K562 (cell line): ENCODE measurements around the gene LTBP2. TPM values are rescaled to one million over a fixed set of nuclear protein-coding genes. Genes with fewer than 3 reads are reported as not detected.

Experiments used
- DMBX1 ChIP-seq: fragments of 250-450 bp; sonication (Bioruptor Pico); IDR thresholded peaks from 2 replicates; pipeline ENCODE4 v1.8.0; 2022; ENCODE audit warnings: inconsistent platforms, mild to moderate bottlenecking, moderate library complexity, borderline replicate concordance
- FOXA3 ChIP-seq, 2 experiments: fragments of 450-650 bp in 1 of 2; sonication (generic) in 1 of 2; formaldehyde crosslinking; IDR thresholded peaks in 1 of 2; conservative IDR thresholded peaks in 1 of 2; 2 replicates each; pipeline versions ENCODE4 v1.4.0 to v1.8.0; 2020 to 2022; ENCODE audit warnings: mild to moderate bottlenecking in 2 of 2, missing genetic modification reagents in 1 of 2
- JUND ChIP-seq, 2 experiments: IDR thresholded peaks; 2 replicates in 1 of 2; 3 replicates in 1 of 2; pipeline ENCODE4 v1.6.1; 2011; ENCODE audit warnings: borderline replicate concordance in 2 of 2, low read depth in 2 of 2, low read length in 2 of 2, improper control_type of control experiment in 1 of 2, missing biosample characterization in 1 of 2, missing genetic modification characterization in 1 of 2, missing genetic modification reagents in 1 of 2
- MTA2 ChIP-seq: fragments of 450-650 bp; IDR thresholded peaks from 2 replicates; pipeline ENCODE4 v1.6.1; 2016; ENCODE audit warnings: low read depth
- POLR2B ChIP-seq: fragments of 450-650 bp; IDR thresholded peaks from 2 replicates; pipeline ENCODE4 v1.6.1; 2018; ENCODE audit warnings: low read depth; ENCODE audit not compliant: partially characterized antibody
- RAD21 ChIP-seq, 2 experiments: fragments of 250-450 bp in 1 of 2; fragments of 450-650 bp in 1 of 2; sonication (Bioruptor Pico) in 1 of 2; formaldehyde crosslinking in 1 of 2; IDR thresholded peaks in 1 of 2; conservative IDR thresholded peaks in 1 of 2; 2 replicates each; pipeline versions ENCODE4 v1.4.0 to v1.8.0; 2020 to 2022; ENCODE audit warnings: mild to moderate bottlenecking in 2 of 2, moderate library complexity in 1 of 2
- RUNX1 ChIP-seq: sonication (generic); IDR thresholded peaks from 2 replicates; pipeline ENCODE4 v1.6.1; 2016; ENCODE audit warnings: antibody characterized with exemption, low read depth
- SREBF1 ChIP-seq: fragments of 150-350 bp; IDR thresholded peaks from 2 replicates; pipeline ENCODE4 v1.6.1; 2014; ENCODE audit warnings: antibody characterized with exemption, low read depth, low read length, borderline replicate concordance
- ZNF764 ChIP-seq: fragments of 250-450 bp; sonication (Bioruptor Pico); IDR thresholded peaks from 2 replicates; pipeline ENCODE4 v1.4.0; 2020; ENCODE audit warnings: low read depth, mild to moderate bottlenecking, moderate library complexity
- polyA plus RNA-seq, 8 experiments: library from polyadenylated mRNA; depleted of rRNA in 4 of 8; stranded (reverse) in 5 of 8; unstranded in 3 of 8; fragments of >200 nt; fragmentation: Nextera tagmentation in 2 of 8; fragmentation: Illumina TruSeq in 1 of 8; extraction: Ambion mirVana in 2 of 8; extraction: Trizol in 1 of 8; gene quantifications; 2 replicates each; pipeline versions ENCODE4 v1.2.1 to v1.2.3, GENCODE V29; 2011 to 2014; ENCODE audit warnings: inconsistent platforms in 1 of 8, missing spikeins in 1 of 8
- total RNA-seq, 7 experiments: library from RNA; depleted of rRNA in 6 of 7; stranded (reverse); fragments of >200 nt in 6 of 7; fragmentation: Illumina TruSeq in 2 of 7; extraction: Trizol in 2 of 7; gene quantifications; 2 replicates each; pipeline versions ENCODE4 v1.2.1 to v1.2.3, GENCODE V29; 2011 to 2021; ENCODE audit warnings: low replicate concordance in 1 of 7
- TF ChIP-seq, protein P1 (sequence below): fragments of 200-800 bp; sonication (Bioruptor generic); IDR thresholded peaks from 2 replicates; pipeline ENCODE4 v1.6.1; 2017; ENCODE audit warnings: missing genetic modification characterization, missing compliant biosample characterization
- TF ChIP-seq, protein P2 (sequence below): fragments of 150-350 bp; IDR thresholded peaks from 2 replicates; pipeline ENCODE4 v1.6.1; 2014; ENCODE audit warnings: low read depth, mild to moderate bottlenecking, low read length, borderline replicate concordance
- TF ChIP-seq, protein P3 (sequence below), 2 experiments: fragments of 450-650 bp in 1 of 2; sonication (generic) in 1 of 2; formaldehyde crosslinking in 1 of 2; IDR thresholded peaks; 2 replicates each; pipeline versions ENCODE4 v1.7.1 to v1.9.0; 2016 to 2022; ENCODE audit warnings: inconsistent platforms in 1 of 2, mild to moderate bottlenecking in 1 of 2, missing genetic modification reagents in 1 of 2

LTBP2 gene
- total and polyA plus RNA-seq, 9 of the 15 experiments (the other 6 are each of a cell fraction or from before 2014, with no cell fraction given), result under 0.01 to 0.18 (median 0.03) TPM; not detected in 3

DNA sequence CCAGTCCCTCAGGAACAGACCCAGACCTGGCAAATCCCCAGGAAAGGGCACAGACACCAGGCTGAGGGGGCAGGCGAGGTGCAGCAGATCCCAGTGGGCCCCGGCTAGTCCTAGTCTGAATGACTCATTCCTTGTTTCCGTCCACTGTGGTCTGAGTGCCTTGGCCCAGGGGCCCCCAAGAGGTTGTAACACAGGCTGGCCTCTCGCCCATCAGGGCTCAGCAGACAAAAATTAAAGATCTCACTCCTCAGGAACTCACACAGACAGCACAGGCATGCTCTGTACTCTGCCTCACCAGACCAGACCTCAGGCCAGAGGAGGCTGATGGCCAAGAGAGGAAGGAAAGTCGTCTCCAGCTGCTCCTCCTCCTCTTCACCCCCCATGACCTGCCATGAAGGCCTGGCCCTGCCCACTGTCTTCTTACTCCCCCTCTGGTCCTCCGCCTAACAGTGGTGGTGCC lies 7.7 kb upstream of the LTBP2 start (continued):
- TF ChIP-seq, protein P1, sequence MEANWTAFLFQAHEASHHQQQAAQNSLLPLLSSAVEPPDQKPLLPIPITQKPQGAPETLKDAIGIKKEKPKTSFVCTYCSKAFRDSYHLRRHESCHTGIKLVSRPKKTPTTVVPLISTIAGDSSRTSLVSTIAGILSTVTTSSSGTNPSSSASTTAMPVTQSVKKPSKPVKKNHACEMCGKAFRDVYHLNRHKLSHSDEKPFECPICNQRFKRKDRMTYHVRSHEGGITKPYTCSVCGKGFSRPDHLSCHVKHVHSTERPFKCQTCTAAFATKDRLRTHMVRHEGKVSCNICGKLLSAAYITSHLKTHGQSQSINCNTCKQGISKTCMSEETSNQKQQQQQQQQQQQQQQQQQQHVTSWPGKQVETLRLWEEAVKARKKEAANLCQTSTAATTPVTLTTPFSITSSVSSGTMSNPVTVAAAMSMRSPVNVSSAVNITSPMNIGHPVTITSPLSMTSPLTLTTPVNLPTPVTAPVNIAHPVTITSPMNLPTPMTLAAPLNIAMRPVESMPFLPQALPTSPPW (CRISPR knock-in tag), result no peak
- TF ChIP-seq FOXA3 (CRISPR knock-in tag; conservative IDR thresholded peaks at IDR 0.05 in 1 of 2, IDR thresholded peaks at IDR 0.05 in 1 of 2) (no peak), RUNX1 (no peak), RAD21 (CRISPR knock-in tag; conservative IDR thresholded peaks at IDR 0.05 in 1 of 2, IDR thresholded peaks at IDR 0.05 in 1 of 2) (no peak), SREBF1 (no peak), DMBX1 (CRISPR knock-in tag) (no peak), ZNF764 (CRISPR knock-in tag) (no peak), MTA2 (no peak), POLR2B (no peak), JUND (IDR thresholded peaks at IDR 0.05; ENCODE audit: borderline replicate concordance, low read depth, low read length) (peak; percentile 77), JUND (tag; IDR thresholded peaks at IDR 0.05; ENCODE audit: borderline replicate concordance, low read depth, low read length) (0 out of 3 replicates have a peak, but pooled peaks have one; percentile 45)
- TF ChIP-seq, protein P2, sequence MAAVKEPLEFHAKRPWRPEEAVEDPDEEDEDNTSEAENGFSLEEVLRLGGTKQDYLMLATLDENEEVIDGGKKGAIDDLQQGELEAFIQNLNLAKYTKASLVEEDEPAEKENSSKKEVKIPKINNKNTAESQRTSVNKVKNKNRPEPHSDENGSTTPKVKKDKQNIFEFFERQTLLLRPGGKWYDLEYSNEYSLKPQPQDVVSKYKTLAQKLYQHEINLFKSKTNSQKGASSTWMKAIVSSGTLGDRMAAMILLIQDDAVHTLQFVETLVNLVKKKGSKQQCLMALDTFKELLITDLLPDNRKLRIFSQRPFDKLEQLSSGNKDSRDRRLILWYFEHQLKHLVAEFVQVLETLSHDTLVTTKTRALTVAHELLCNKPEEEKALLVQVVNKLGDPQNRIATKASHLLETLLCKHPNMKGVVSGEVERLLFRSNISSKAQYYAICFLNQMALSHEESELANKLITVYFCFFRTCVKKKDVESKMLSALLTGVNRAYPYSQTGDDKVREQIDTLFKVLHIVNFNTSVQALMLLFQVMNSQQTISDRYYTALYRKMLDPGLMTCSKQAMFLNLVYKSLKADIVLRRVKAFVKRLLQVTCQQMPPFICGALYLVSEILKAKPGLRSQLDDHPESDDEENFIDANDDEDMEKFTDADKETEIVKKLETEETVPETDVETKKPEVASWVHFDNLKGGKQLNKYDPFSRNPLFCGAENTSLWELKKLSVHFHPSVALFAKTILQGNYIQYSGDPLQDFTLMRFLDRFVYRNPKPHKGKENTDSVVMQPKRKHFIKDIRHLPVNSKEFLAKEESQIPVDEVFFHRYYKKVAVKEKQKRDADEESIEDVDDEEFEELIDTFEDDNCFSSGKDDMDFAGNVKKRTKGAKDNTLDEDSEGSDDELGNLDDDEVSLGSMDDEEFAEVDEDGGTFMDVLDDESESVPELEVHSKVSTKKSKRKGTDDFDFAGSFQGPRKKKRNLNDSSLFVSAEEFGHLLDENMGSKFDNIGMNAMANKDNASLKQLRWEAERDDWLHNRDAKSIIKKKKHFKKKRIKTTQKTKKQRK, result no peak
- TF ChIP-seq, protein P3, sequence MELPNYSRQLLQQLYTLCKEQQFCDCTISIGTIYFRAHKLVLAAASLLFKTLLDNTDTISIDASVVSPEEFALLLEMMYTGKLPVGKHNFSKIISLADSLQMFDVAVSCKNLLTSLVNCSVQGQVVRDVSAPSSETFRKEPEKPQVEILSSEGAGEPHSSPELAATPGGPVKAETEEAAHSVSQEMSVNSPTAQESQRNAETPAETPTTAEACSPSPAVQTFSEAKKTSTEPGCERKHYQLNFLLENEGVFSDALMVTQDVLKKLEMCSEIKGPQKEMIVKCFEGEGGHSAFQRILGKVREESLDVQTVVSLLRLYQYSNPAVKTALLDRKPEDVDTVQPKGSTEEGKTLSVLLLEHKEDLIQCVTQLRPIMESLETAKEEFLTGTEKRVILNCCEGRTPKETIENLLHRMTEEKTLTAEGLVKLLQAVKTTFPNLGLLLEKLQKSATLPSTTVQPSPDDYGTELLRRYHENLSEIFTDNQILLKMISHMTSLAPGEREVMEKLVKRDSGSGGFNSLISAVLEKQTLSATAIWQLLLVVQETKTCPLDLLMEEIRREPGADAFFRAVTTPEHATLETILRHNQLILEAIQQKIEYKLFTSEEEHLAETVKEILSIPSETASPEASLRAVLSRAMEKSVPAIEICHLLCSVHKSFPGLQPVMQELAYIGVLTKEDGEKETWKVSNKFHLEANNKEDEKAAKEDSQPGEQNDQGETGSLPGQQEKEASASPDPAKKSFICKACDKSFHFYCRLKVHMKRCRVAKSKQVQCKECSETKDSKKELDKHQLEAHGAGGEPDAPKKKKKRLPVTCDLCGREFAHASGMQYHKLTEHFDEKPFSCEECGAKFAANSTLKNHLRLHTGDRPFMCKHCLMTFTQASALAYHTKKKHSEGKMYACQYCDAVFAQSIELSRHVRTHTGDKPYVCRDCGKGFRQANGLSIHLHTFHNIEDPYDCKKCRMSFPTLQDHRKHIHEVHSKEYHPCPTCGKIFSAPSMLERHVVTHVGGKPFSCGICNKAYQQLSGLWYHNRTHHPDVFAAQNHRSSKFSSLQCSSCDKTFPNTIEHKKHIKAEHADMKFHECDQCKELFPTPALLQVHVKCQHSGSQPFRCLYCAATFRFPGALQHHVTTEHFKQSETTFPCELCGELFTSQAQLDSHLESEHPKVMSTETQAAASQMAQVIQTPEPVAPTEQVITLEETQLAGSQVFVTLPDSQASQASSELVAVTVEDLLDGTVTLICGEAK (IDR thresholded peaks at IDR 0.05), result no peak
- TF ChIP-seq, protein P3 (CRISPR knock-in tag; IDR thresholded peaks at IDR 0.05), result no peak
